ENCODE data around the gene TDRD12. TPM values are rescaled to one million over a fixed set of nuclear protein-coding genes. Genes with fewer than 3 reads are reported as not detected.

Gene TDRD12
- polyA plus RNA-seq, 3 donors: 0.02 to 0.22 (median 0.19) TPM

DNA sequence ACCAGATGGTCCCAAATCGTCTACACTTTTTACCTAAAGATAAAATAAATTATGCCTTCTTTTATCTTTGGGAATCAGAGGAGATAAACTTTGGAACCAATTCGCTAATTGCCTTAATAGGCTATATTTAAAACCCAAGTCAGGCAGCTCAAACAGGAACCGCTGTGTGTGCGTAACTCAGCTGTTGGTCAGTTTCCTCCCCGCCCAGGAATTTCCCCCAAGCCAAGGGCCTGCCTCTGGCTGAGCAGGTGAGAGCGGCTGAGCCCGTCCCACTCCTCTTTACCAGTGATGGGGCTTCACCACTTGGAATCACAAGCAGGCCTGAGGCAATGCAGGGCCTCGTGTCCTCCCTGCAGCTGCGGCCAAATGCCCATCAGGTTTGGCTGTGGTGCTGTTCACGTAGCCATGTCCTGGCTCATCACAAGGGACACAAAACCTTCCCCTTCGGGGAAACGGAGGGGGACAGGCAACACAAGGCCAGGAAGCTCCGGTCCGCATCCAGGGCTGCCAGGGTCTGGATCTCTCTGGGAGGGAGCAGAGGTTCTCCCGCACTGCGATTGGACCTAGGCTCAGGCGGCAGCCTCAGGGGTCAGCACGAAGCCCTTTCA is 150.5 kb downstream of the TDRD12 start:
- WGBS, 3 donors: 66 to 79% (median 71%) methylated on average over 18 of the region's 18 CpGs
- H3K27ac ChIP-seq (ENCODE audit: low read depth, low read length): no peak overlapping the region

DNA sequence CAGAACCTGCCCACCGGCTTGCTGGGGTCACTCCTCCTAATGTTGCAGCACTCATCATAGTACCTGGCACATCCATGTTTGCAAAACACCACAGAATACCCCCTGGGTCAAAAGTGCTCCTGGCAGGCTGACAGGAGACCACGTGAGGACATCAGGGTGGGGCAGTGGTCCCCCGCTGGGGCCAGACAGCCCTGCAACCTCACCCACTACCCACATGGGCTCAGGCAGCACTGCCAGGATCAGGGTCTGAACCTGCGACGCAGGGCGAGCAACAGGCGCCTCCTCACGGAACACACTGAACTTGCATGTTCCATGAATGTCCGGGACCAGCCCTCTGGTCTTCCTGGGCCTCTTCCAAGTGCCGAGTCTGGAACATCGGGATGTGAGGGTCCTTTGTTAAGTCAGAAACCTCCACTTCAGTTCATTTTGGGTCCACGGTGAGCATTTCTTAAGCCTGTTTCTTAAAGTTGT is 151.4 kb downstream of the TDRD12 start:
- 72 to 81% (median 79%) methylated on average over 12 of the region's 12 CpGs for WGBS, 3 donors
- no peak overlapping the region for H3K27ac ChIP-seq (ENCODE audit: low read depth, low read length)

GRCh38 chr19:32872391-32872790 is 152.8 kb downstream of the TDRD12 start:
- WGBS, 3 donors: 88 to 94% (median 89%) methylated on average over 3 of the region's 3 CpGs
- H3K27ac ChIP-seq (ENCODE audit: low read depth, low read length): no peak overlapping the region

DNA sequence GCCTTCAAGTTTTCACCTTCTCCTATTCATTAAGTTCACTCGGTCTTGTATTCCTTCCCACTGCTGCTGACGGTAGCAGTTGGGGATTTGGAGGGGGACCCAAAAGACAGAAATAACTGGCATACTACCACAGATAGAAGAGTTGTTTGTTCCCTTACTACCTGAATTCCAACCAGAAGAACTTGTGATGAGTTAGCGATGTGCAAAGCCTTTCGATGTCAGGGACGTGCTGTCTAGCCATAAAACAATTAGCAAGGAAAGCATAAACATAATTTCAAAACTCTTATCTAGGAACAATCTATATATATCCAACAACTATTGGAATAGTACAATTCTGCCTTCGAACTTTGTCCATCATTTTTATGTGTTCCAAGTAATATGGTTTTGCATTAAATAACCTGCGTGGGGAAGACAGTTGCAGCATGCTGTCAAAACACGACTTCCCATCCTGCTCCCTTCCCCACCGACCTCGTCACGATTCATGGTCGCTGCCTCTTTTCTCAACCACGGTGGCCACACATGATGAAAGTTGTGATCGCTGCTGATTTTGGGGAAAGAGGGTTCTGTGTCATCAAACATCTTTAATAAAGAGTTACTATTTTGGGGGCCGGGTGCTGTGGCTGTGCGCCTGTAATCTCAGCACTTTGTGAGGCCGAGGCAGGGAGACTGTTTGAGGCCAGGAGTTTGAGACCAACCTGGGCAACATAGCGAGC is 153.8 kb downstream of the TDRD12 start:
- WGBS, 3 donors: 83 to 86% (median 85%) methylated on average over 18 of the region's 18 CpGs
- no peak overlapping the region for H3K27ac ChIP-seq (ENCODE audit: low read depth, low read length)

DNA sequence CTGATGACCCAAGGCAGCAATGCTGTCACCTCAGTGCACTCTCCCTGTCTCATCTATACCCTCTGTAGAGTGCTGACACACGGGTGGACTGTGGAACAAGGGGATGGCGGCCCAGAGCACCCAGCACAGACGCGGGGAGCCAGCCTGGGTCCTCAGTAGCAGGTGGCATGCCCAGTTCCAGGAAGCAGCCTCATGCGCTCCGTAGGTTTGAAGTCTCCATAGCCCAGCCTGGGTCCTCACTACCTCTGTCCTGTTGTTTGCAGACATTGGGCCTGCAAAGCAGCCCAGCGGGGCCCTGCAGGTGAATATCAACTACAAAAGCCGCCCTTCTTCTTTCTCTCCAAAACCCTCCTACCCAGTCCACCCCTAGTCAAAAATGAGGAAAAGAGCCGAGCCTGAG is 155.0 kb downstream of the TDRD12 start:
- whole genome bisulfite sequencing, 3 donors: 85 to 91% (median 88%) methylated on average over 9 of the region's 9 CpGs
- H3K27ac ChIP-seq (ENCODE audit: low read depth, low read length): no peak overlapping the region

DNA sequence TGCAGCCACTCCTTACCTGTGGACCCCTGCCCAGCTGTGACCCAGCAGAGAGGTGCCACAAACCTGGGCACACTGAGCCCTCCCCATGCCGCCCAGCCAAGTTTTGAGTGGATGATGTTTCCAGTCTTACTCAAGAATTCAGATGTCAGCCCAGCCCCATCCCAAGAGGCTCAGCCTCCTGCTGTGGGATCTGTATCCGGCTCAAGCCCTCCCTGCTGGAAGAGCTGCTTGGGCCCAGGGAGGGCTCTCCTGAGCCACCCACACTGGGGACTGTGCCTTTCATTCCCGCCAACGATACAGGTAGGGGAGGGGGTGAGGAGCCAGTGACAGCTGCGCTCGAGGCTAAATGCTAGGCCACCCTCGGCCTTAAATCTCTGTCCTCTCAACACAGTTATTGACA is 155.9 kb downstream of the TDRD12 start:
- H3K27ac ChIP-seq (ENCODE audit: low read depth, low read length): no peak overlapping the region
- 70 to 72% (median 71%) methylated on average over 7 of the region's 7 CpGs for WGBS, 3 donors

GRCh38 chr19:32876236-32876918 is 156.8 kb downstream of the TDRD12 start:
- WGBS, 3 donors: 80 to 89% (median 88%) methylated on average over 9 of the region's 9 CpGs

GRCh38 chr19:32876919-32877285 is 157.3 kb downstream of the TDRD12 start:
- 77 to 94% (median 90%) methylated on average over 12 of the region's 12 CpGs for WGBS, 3 donors

More at GRCh38 chr19:32876236-32876918, 156.8 kb downstream of the TDRD12 start:
- no peak overlapping the region for H3K27ac ChIP-seq (ENCODE audit: low read depth, low read length)

More at GRCh38 chr19:32876919-32877285, 157.3 kb downstream of the TDRD12 start:
- no peak overlapping the region for H3K27ac ChIP-seq (ENCODE audit: low read depth, low read length)

Other genes starting within 250 kb of the TDRD12 start
- 100 to 1,000 TPM in 1 of 3 donors, 10 to 100 TPM in 2; 80.4 to 121 (median 95.3) TPM for gene PDCD5, start 138.6 kb upstream of the TDRD12 start, polyA plus RNA-seq
- 10 to 100 TPM in 1 of 3 donors, 1 to 10 TPM in 2; 5.7 to 16.8 (median 9.5) TPM for gene ANKRD27, start 44.6 kb upstream of the TDRD12 start, polyA plus RNA-seq
- gene RGS9BP, start 43.9 kb upstream of the TDRD12 start, polyA plus RNA-seq: under 1 TPM; 0.03 to 0.22 (median 0.03) TPM
- gene NUDT19, start 27.9 kb upstream of the TDRD12 start, polyA plus RNA-seq: 1 to 10 TPM; 2.9 to 6.3 (median 4.3) TPM
- gene SLC7A9, start 150.0 kb downstream of the TDRD12 start, polyA plus RNA-seq: 1 to 10 TPM in 1 of 3 donors, under 1 TPM in 2; 0.15 to 1.2 (median 0.16) TPM

Data from adipose tissue (tissue), 3 donors.